ENCODE data around the gene EIPR1.

DNA sequence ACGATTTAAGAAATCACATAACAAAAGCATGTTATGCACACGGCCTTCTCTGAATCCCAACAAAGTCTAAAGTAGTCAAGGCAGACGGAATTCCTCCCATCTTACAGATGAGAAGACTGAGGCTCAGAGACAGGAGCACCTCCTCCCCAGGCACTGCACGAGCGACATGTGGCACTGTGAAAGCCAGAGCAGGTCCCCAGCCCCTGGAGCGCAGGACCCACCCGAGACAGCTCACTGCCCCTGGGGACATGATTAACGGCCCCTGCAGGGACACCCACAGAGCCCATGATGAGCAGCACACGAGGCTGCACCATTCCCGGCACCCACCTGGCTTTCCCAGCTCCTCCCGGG lies 53.6 kb downstream of the EIPR1 start:
- TF ChIP-seq, protein P1, sequence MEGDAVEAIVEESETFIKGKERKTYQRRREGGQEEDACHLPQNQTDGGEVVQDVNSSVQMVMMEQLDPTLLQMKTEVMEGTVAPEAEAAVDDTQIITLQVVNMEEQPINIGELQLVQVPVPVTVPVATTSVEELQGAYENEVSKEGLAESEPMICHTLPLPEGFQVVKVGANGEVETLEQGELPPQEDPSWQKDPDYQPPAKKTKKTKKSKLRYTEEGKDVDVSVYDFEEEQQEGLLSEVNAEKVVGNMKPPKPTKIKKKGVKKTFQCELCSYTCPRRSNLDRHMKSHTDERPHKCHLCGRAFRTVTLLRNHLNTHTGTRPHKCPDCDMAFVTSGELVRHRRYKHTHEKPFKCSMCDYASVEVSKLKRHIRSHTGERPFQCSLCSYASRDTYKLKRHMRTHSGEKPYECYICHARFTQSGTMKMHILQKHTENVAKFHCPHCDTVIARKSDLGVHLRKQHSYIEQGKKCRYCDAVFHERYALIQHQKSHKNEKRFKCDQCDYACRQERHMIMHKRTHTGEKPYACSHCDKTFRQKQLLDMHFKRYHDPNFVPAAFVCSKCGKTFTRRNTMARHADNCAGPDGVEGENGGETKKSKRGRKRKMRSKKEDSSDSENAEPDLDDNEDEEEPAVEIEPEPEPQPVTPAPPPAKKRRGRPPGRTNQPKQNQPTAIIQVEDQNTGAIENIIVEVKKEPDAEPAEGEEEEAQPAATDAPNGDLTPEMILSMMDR (conservative IDR thresholded peaks at IDR 0.05) = no peak
- no peak for TF ChIP-seq EZH2 (IDR thresholded peaks at IDR 0.05; ENCODE audit: low read depth)
